Measurements from ENCODE around the gene FAM210A.

Gene FAM210A

DNA sequence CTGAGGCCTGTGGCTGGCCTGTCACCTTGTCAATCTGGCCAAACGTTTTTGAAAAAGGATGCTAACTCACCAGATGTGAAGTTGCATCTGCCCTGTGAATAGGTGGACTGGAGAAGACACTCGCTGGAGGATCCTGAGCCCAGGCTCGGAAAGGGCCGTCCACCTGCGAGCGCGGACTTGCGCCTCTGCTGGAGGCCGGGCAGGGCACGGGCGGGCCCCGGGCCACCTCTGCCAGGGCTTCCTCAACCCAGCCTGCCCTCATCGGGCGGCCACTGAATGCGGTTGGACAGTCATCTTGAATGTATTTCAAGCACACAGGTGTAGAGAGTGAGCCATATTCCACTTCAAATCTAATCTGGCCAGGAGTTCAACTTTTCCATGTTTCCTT is 83.9 kb downstream of the FAM210A start:
- DNase-seq: no peak

DNA sequence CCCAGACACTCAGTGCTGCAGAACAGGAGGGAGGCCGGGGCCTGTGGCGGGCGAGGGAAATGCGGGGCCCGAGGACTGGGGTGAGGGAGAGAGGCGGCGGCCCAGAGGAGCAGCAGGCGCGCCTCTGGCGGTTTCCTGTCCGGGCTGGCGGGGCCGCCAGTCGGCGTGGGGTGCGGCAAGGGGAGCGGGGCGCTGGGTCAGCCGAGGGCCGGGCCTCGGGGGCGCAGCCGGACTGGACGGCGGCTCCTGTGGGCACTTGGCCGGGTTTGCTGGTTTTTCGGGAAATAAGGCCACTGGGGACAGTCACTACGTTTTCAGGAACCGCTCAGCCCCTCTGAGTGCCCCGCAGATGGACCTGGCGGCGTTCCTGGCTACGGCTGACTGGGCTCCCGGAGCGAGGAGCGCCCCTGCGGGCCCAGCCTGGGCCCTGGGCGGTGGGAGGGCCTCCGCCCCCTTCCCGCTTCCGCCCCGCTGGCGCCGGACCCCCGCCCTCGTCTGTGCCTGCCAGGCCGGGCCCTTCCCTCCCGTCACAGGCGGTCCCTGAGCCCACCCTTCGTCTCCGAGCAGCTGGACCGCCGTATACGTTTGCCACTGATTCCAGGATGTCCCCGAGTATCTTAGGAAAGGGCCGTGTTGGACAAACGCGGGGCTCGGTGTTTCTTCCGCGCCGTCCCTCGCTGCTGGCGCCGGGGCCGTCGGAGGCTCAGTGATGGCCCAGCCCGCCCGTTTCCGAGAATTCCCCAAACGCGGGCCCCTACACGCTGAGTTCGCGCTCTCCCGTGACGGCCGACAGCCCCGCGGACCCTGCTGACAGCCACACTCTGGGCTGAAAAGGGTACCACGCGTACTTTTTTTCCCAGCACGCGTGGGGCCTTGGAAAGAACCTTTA is 84.6 kb downstream of the FAM210A start:
- peak; percentile 79 for DNase-seq

- DNase-seq: no peak
These were observed 86.0 kb downstream of the FAM210A start for GRCh38 chr18:13640266-13640860.

DNA sequence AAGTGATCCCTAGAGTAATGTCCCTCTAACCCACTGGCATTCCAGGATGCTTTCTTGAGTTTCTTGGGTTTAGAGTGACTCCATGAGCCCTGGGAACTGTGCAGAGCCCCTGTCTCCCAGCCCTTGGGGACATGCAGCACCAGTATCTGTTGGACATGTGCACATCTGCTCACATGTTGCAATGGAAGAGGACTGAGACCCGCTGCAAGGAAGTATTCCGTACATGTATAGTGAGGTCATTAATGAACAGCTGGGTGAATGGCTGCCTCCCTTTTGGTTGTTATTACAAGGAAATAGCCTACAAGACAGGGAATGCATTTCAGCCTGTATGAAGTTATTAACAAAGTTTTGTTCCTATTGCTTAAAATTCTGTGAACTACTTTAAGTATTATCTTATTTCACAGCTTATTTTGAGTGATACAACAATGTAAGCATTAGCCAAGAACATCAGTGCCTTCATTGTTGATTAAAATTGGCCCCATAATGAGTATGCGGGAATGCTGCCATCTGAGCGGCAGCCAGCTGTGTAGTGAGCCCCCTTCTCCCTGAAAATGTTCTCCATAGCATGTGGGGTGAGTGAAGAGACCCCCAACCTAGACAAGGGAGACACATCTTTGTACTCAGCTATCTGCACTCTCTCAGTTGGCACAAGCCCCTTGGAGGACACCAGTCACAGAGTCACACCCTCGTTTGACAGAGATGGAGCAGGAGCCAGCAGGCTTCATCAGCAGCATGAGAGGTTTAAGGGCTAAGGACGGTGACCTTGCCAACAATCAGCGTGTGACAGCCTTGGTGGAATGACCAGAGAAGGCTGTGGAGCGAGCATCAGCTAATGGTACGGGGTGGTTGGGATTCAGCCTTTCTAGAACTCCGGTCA is 87.4 kb downstream of the FAM210A start:
- DNase-seq: no peak

DNA sequence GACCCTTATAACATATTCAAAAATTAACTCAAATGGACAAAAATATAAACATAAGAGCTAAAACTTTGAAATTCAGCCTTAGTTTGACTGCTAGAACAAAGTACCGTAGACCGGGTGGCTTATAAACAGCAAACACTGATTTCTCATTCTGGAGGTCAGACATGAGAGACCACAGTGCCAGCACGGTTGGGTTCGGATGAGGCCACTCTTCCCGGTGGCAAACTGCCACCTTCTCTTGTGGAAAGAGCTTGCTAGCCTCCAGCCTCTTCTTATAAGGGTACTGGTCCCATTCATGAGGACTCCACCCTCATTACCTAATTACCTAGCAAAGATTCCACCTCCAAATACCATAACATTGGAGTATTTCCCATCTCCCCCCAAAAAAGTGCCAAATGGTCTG is 91.3 kb downstream of the FAM210A start:
- no peak for DNase-seq

DNA sequence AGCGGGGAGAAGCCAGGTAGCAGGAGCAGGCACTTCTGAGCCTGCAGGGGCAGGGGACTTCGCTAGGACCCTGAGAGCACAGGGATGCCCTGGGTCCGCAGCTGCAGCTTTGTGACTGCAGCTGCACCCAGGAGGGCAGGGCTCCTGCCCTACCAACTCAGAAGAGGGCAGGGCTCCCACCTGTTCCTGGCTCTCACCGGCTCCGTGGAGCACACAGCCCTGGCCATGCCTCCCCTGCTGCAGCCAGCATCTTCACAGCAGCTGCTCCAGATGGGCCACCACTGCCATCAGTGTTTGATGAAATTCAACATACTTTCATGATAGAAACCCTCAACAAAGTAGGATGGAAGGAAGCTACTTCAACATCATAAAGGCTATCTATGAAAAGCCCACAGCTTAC is 92.7 kb downstream of the FAM210A start:
- no peak for DNase-seq

GRCh38 chr18:13630716-13631268 is 95.6 kb downstream of the FAM210A start:
- peak; percentile 29 for DNase-seq

- peak; percentile 67 for DNase-seq
These were observed 96.3 kb downstream of the FAM210A start for GRCh38 chr18:13629841-13630715.

- DNase-seq: no peak
These were observed 98.1 kb downstream of the FAM210A start for GRCh38 chr18:13628211-13628610.

DNA sequence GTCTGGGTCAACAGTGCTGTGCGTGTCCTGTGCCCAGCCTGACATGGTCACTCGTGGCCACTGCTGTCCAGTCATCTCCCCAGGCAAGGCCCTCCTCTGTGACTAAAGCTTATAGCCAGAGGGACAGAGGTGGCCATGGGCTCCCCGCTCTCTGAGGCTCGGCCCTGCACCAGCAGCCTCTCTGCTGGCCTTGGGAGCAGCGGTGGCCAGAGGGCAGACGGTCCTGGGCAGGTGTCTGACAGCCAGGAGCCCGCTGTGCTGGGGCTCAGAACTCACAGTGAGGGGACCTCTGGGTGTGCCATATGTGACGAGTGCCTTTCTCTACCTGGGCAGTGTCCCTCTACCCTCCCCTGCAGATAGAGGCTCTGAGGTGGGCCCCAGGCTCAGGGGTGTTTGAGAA is 98.7 kb downstream of the FAM210A start:
- DNase-seq: no peak

DNA sequence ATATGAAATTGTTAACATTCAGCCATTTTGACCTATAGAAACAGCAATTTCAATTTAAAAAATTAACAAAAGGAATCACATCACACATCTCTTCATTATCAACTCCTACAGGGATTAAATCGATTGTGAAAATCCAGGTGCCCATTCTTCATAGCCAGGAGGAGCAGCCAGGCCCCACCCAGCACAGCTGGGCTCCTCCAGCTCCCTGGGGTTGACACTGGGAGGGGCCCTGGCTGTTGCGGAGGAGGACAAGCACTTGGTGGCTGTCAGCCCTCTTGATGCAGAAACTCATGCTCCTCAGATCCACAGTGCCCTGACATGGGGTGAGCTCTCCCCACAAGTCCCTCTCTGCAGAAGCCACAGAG is 99.8 kb downstream of the FAM210A start:
- DNase-seq: no peak

DNA sequence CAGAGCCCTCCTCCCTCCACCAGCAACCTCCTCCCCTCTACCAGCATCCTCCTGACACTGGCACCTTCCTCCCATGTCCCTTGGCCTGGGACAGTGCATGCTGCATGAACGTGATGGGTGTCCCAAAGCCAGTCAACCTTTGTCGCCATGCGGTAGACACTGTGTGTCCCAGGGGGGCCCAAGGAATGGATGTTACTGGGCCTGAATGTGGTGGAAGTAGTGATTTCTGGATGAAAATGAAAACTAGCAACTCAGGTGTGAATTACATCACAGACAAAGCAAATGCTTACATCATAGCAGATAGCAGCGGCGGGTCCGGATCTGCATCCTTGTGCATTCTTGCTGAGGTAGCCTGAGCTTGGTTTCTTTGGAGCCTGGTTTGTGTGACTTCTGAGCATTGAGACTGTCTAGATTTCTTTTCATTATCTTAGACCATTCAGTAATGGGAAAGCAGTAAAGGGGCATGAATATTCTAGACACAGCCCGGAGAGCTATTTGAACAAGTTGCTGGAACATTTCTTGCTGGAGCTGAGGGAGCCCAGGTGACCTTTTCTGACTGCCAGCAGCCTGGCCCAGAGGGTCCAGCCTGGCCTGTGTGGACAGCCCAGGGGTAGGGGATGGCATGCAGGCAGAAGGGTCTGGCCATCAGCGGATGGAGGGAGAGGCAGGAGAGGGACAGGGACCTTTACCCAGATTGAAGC is 100.4 kb downstream of the FAM210A start:
- no peak for DNase-seq

GRCh38 chr18:13625355-13625754 is 101.0 kb downstream of the FAM210A start:
- DNase-seq: no peak

DNA sequence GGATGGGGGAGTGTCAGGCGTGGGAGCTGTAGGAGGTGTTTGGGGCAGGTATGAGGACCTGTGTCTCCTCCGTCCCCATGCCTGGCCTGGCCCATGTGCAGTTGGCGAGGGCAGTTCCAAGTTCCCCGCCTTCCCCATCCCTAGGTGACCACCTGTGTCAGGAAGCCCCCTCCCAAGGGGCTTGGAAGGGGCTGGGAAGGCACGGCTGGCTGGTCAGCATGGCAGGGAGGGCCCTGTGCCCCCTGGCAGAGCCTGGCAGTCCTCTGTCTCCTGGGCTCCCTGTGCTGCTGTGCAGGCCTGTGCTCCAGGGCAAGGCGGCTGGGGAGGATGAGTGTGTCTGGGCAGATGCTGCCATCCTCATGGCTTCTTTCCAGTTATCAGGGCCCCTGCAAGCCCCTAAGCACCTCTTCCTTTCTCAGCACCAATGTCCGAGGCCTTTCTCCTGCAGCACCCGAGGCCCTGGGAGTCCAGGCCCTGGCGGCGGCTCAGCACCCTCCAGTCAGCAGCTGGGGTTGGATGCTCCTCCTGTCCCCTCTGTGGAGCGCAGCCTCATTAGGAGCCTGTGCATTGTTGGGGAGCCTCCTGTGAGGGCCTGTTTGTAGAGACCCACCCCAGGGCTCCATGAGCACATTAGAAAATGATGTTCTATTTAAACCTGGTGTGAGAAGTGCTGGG is 101.7 kb downstream of the FAM210A start:
- no peak for DNase-seq

DNA sequence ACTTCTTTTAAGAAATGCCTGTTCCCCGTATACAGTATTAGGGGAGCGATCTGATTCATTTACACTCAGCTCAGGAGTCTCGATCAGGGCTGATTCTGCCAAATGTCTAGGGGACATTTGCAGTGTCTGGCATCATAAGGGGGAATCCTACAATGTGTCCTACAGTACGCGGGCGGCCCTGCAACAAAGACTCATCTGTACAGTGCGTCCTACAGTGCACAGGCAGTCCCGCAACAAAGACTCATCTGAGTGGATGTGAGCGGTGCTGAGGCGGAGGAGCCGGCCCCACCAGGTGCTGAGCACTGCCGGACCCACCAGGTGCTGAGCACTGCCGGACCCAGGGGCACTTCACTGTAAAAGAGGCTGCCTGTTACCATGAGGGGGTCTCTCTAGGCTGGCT is 102.5 kb downstream of the FAM210A start:
- no peak for DNase-seq

GRCh38 chr18:13623348-13623747 is 103.0 kb downstream of the FAM210A start:
- DNase-seq: no peak

- no peak for DNase-seq
These were observed 103.6 kb downstream of the FAM210A start for GRCh38 chr18:13622751-13623150.

DNA sequence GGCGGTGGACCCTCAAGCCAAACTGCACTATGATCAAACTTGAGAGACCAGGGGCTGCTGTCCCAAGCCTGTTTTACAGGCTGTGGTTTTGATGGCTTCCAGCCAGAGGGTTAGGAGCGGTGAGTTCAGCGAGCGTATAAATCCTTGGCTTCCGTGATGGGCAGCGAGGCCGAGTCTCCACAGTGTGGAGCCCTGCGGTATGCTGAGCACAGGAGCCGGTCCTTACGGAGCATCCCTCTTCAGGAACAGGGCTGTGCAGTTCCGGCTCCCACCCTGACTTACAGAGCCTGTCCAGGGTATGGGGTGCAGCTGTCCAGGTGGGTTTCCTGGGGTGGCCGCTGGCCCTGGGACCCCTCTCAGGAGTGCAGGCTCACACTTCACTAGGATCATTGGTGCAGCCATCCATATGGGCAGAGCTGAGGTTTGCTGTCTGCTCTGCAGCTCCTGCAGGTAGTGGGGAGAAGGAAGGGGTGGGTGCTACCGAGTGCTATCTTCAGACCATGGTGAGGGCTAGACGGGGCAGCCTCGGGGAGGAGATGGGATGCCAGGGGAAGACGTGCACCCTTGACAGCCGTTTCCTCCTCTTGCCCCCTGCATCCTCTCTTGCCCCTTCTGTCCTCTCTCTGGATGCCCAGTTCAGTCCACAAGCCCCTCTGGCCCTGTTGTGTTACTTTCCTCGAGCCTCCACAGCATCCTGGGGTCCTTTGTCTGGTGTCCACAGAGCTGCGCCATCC is 104.3 kb downstream of the FAM210A start:
- no peak for DNase-seq

DNA sequence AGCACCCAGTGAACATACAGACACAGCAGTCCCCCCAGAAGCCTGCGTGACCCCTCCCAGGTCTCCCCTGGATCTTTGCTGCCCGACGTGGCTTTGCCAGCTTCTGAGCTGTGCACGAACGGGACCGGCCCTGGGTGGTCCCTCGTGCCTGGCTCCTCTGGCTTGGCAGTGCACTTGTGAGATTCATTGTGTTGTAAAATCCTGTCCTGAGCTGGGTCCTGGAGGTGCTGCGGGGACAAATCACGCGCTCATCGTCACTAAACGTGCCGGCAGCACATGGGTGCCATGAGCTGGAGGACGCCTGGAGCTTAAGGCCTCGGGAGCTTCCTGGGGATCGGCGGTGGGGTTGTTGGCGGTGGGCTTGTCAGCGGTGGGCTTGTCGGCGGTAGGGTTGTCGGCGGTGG is 104.9 kb downstream of the FAM210A start:
- no peak for DNase-seq

GRCh38 chr18:13620818-13621445 is 105.4 kb downstream of the FAM210A start:
- DNase-seq: no peak

Measured in right forelimb (tissue), 1 donor.